Inferior parietal cortex (tissue), 1 donor: ENCODE measurements around the gene TK1.

Experiments
- DNase-seq: peaks from one replicate; pipeline ENCODE4 v3.0.0-alpha.2; 2016; ENCODE audit errors: extremely low spot score

Gene TK1

GRCh38 chr17:78133971-78134898, 52.6 kb downstream of the TK1 start:
- DNase-seq: no peak

GRCh38 chr17:78133179-78133951, 53.5 kb downstream of the TK1 start:
- no peak for DNase-seq

GRCh38 chr17:78132767-78133178, 54.1 kb downstream of the TK1 start:
- DNase-seq: no peak

- DNase-seq: no peak
Observed at GRCh38 chr17:78132084-78132676, 54.7 kb downstream of the TK1 start.

GRCh38 chr17:78131172-78132083, 55.4 kb downstream of the TK1 start:
- no peak for DNase-seq

GRCh38 chr17:78130437-78131101, 56.3 kb downstream of the TK1 start, which contains the start of gene TMC8:
Gene TMC8, plus strand, starts transcription at chr17:78130771. Its CDS starts 818 bp downstream, at chr17:78131589.
- DNase-seq: no peak

GRCh38 chr17:78130090-78130436, 56.8 kb downstream of the TK1 start:
- no peak for DNase-seq

GRCh38 chr17:78129351-78130089, 57.3 kb downstream of the TK1 start:
- no peak for DNase-seq

GRCh38 chr17:78128551-78129350, 58.1 kb downstream of the TK1 start, which contains the start of gene TMC6:
Gene TMC6, minus strand, starts transcription at chr17:78128755. Its CDS starts 1,923 bp downstream, at chr17:78126832.
- DNase-seq: no peak

- DNase-seq: no peak
Observed at GRCh38 chr17:78127888-78128550, 58.8 kb downstream of the TK1 start.

GRCh38 chr17:78127239-78127887, 59.5 kb downstream of the TK1 start:
- DNase-seq: peak; percentile 75

GRCh38 chr17:78126895-78127238, 60.0 kb downstream of the TK1 start:
- DNase-seq: no peak

GRCh38 chr17:78125976-78126894, 60.6 kb downstream of the TK1 start:
- no peak for DNase-seq

- DNase-seq: no peak
Observed at GRCh38 chr17:78125138-78125913, 61.5 kb downstream of the TK1 start.

- no peak for DNase-seq
Observed at GRCh38 chr17:78124836-78125137, 62.1 kb downstream of the TK1 start.
